Skeletal muscle tissue (tissue), 4 donors: ENCODE results near the gene TSHZ1. TPM values are rescaled to one million over a fixed set of nuclear protein-coding genes. Genes with fewer than 3 reads are reported as not detected.

Experiments
- H3K27ac ChIP-seq: one replicate; pipeline ENCODE4 v1.7.0; 2013; ENCODE audit warnings: mild to moderate bottlenecking, low read depth, low read length, inconsistent platforms
- H3K27me3 ChIP-seq, 3 donors: one replicate each; pipeline ENCODE4 v1.7.0; 2013; ENCODE audit warnings: low read length in 3 of 3; ENCODE audit not compliant: control insufficient read depth in 3 of 3, insufficient read depth in 3 of 3
- H3K36me3 ChIP-seq, 3 donors: one replicate each; pipeline ENCODE4 v1.7.0; 2013; ENCODE audit warnings: low read length in 3 of 3; ENCODE audit not compliant: control insufficient read depth in 3 of 3, insufficient read depth in 3 of 3
- H3K4me1 ChIP-seq, 3 donors: one replicate each; pipeline ENCODE4 v1.7.0; 2013; ENCODE audit warnings: low read length in 3 of 3, mild to moderate bottlenecking in 3 of 3; ENCODE audit not compliant: control insufficient read depth in 3 of 3, insufficient read depth in 3 of 3
- H3K4me3 ChIP-seq, 3 donors: one replicate each; pipeline ENCODE4 v1.7.0; 2013; ENCODE audit warnings: low read length in 3 of 3
- H3K9ac ChIP-seq, 3 donors: one replicate each; pipeline ENCODE4 v1.7.0; 2013; ENCODE audit warnings: low read length in 3 of 3, mild to moderate bottlenecking in 3 of 3, moderate library complexity in 2 of 3, low read depth in 1 of 3
- H3K9me3 ChIP-seq, 3 donors: one replicate each; pipeline ENCODE4 v1.7.0; 2013; ENCODE audit warnings: low read length in 3 of 3; ENCODE audit not compliant: control insufficient read depth in 3 of 3
- total RNA-seq: library from RNA; depleted of rRNA; stranded (reverse); fragments of >200 nt; gene quantifications from one replicate; pipeline ENCODE4 v1.2.3, GENCODE V29; 2014
- donor health status: Osteomylitis.

The TSHZ1 gene
- total RNA-seq, 1 donor from 2014 or later: 5.7 TPM

GRCh38 chr18:75276818-75277609 is 66.4 kb downstream of the TSHZ1 start:
- Histone ChIP-seq H3K27me3 (no peaks in the 10 kb centered on the region), H3K36me3 (peaks cover 0 to 2% (median 0%) of the 10 kb centered on the region in 3 donors), H3K27ac (no peak overlapping the region), H3K4me3 (no peak overlapping the region), H3K4me1 (peaks cover 9 to 25% (median 15%) of the 10 kb centered on the region in 3 donors), H3K9me3 (no peaks in the 10 kb centered on the region), H3K9ac (no peak overlapping the region)

- Histone ChIP-seq H3K9ac (no peak overlapping the region), H3K4me3 (no peak overlapping the region), H3K27me3 (no peaks in the 10 kb centered on the region), H3K36me3 (peaks cover 0 to 4% (median 0%) of the 10 kb centered on the region in 3 donors), H3K4me1 (peaks cover 9 to 25% (median 15%) of the 10 kb centered on the region in 3 donors), H3K27ac (no peak overlapping the region), H3K9me3 (no peaks in the 10 kb centered on the region)
Observed at GRCh38 chr18:75277610-75277928, 67.0 kb downstream of the TSHZ1 start.

GRCh38 chr18:75279381-75279780 is 68.8 kb downstream of the TSHZ1 start:
- no peak overlapping the region for H3K9ac ChIP-seq
- no peaks in the 10 kb centered on the region for H3K9me3 ChIP-seq
- no peak overlapping the region for H3K27ac ChIP-seq
- peaks cover 6 to 19% (median 15%) of the 10 kb centered on the region in 3 donors for H3K4me1 ChIP-seq
- no peaks in the 10 kb centered on the region for H3K27me3 ChIP-seq
- no peak overlapping the region for H3K4me3 ChIP-seq
- H3K36me3 ChIP-seq: peaks cover 0 to 5% (median 0%) of the 10 kb centered on the region in 3 donors

- Histone ChIP-seq H3K4me1 (peaks cover 6 to 19% (median 15%) of the 10 kb centered on the region in 3 donors), H3K9me3 (peaks cover 0 to 2% (median 0%) of the 10 kb centered on the region in 3 donors), H3K4me3 (no peak overlapping the region), H3K36me3 (peaks cover 4 to 9% (median 6%) of the 10 kb centered on the region in 3 donors), H3K27me3 (no peaks in the 10 kb centered on the region), H3K27ac (peak overlapping the region; percentile 33), H3K9ac (peak overlapping the region in 1 of 3 donors; percentile 12)
Observed at GRCh38 chr18:75280427-75281280, 70.1 kb downstream of the TSHZ1 start.

- H3K4me3 ChIP-seq: no peak overlapping the region
- no peaks in the 10 kb centered on the region for H3K27me3 ChIP-seq
- peaks cover 0 to 8% (median 5%) of the 10 kb centered on the region in 3 donors for H3K4me1 ChIP-seq
- peaks cover 0 to 6% (median 0%) of the 10 kb centered on the region in 3 donors for H3K9me3 ChIP-seq
- H3K9ac ChIP-seq: no peak overlapping the region
- H3K36me3 ChIP-seq: peaks cover 24 to 27% (median 26%) of the 10 kb centered on the region in 3 donors
- no peak overlapping the region for H3K27ac ChIP-seq
Observed at GRCh38 chr18:75282746-75283145, 72.1 kb downstream of the TSHZ1 start.

GRCh38 chr18:75283731-75284130 is 73.1 kb downstream of the TSHZ1 start:
- no peak overlapping the region for H3K4me3 ChIP-seq
- no peak overlapping the region for H3K27ac ChIP-seq
- peaks cover 0 to 6% (median 5%) of the 10 kb centered on the region in 3 donors for H3K4me1 ChIP-seq
- no peaks in the 10 kb centered on the region for H3K27me3 ChIP-seq
- H3K36me3 ChIP-seq: peaks cover 32 to 36% (median 35%) of the 10 kb centered on the region in 3 donors
- no peak overlapping the region for H3K9ac ChIP-seq
- peaks cover 0 to 6% (median 0%) of the 10 kb centered on the region in 3 donors for H3K9me3 ChIP-seq

- no peak overlapping the region for H3K27ac ChIP-seq
- peaks cover 0 to 6% (median 5%) of the 10 kb centered on the region in 3 donors for H3K4me1 ChIP-seq
- H3K9ac ChIP-seq: no peak overlapping the region
- H3K4me3 ChIP-seq: no peak overlapping the region
- H3K9me3 ChIP-seq: peaks cover 0 to 6% (median 0%) of the 10 kb centered on the region in 3 donors
- peaks cover 32 to 36% (median 35%) of the 10 kb centered on the region in 3 donors for H3K36me3 ChIP-seq
- H3K27me3 ChIP-seq: no peaks in the 10 kb centered on the region
Observed at GRCh38 chr18:75284566-75284965, 74.0 kb downstream of the TSHZ1 start.

GRCh38 chr18:75285876-75286275 is 75.3 kb downstream of the TSHZ1 start:
- H3K4me3 ChIP-seq: no peak overlapping the region
- peaks cover 0 to 2% (median 2%) of the 10 kb centered on the region in 3 donors for H3K4me1 ChIP-seq
- H3K9ac ChIP-seq: no peak overlapping the region
- peaks cover 32 to 36% (median 35%) of the 10 kb centered on the region in 3 donors for H3K36me3 ChIP-seq
- H3K9me3 ChIP-seq: peaks cover 0 to 6% (median 0%) of the 10 kb centered on the region in 3 donors
- no peak overlapping the region for H3K27ac ChIP-seq
- H3K27me3 ChIP-seq: no peaks in the 10 kb centered on the region

GRCh38 chr18:75287006-75287405 is 76.4 kb downstream of the TSHZ1 start:
- H3K36me3 ChIP-seq: peaks cover 32 to 36% (median 35%) of the 10 kb centered on the region in 3 donors
- H3K9me3 ChIP-seq: peaks cover 0 to 6% (median 0%) of the 10 kb centered on the region in 3 donors
- no peaks in the 10 kb centered on the region for H3K4me1 ChIP-seq
- no peak overlapping the region for H3K27ac ChIP-seq
- H3K4me3 ChIP-seq: no peak overlapping the region
- no peak overlapping the region for H3K9ac ChIP-seq
- no peaks in the 10 kb centered on the region for H3K27me3 ChIP-seq
